GM21423 (cell line): ENCODE measurements around the gene ZNF143.
"Not testable (repeated sequence)": the region's sequence is repeated elsewhere in the genome, so short reads cannot be mapped to it uniquely, and the experiment has no call there.

Source experiments
- ATAC-seq: cut with Tn5 transposase; IDR thresholded peaks from one replicate; pipeline ENCODE4 v1.9.1; 2021; ENCODE audit warnings: mild to moderate bottlenecking, moderate library complexity; ENCODE audit not compliant: unreplicated experiment

The ZNF143 gene

GRCh38 chr11:9460322-9461062 is at the start of gene ZNF143:
TSS of gene ZNF143 (plus strand) at chr11:9461012. CDS start at chr11:9471309, 10,297 bp downstream.
- peak; percentile 85 for ATAC-seq

DNA sequence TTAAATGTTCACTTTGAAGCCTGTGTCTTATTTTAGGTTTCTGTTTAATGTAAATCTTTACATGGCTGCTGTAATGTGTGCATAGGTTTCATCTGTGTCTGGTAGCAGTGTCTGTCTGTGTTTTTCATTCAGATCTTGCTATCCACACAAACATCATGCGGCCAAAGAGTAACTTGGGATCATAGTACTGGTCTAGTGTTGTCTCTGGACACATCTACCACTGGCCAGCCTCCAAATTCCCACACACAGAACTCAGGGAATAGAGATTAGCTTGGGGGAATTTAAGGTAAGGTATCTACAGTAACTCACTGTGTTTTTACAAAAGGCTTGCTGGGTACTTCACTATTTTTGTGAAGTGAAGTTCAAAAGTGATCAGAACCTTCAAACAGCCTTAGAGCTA is 32.1 kb upstream of the ZNF143 start:
- no peak for ATAC-seq

- no peak for ATAC-seq
These were observed 22.2 kb upstream of the ZNF143 start for GRCh38 chr11:9438611-9439010.

DNA sequence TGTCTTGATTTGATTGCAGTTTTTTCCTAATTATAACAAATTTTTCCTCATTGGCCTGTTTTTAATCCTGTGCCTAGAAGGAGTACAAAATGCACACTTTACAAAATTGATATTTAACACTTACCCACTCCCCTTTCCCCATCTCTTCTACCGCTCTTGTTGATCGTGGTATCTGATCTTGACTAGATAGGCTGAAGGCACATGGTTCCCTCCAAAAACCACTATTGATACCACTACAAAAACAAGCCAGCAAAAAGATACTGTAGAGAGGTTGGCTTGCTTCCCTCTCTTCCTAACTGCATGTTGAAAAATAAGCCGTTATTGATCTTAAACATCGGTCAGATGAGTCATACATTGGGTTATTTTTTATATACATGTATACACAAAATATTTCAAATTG is 14.6 kb upstream of the ZNF143 start:
- ATAC-seq = no peak

DNA sequence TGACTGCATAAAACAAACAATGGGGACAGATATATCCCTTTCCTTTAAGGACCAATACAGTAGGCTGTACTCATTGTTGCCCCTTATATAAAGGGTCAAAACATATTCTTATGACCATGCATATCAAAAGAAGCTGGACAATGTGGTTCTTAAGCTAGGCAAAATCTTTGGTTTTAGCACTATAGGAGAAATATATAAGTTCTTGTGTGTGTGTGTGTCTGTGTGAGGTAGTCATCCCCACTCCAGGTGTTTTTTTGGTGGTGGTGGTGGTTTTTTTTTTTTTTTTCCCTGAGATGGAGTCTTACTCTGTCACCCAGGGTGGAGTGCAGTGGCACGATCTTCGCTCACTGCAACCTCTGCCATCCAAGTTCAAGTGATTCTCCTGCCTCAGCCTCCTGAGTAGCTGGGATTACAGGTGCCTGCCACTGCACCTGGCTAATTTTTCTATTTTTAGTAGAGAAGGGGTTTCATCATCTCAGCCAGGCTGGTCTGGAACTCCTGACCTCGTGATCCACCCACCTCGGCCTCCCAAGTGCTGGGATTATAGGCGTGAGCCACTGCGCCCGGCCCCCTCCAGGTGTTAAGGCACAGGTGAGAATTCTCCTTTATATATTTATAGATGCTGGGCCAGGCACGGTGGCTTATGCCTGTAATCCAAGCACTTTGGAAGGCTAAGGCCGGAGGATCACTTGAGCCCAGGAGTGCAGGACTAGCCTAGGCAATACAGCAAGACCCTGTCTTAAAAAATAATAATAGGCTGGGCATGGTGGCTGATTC is 12.0 kb upstream of the ZNF143 start:
- ATAC-seq = no peak

GRCh38 chr11:9452023-9452422 is 8.8 kb upstream of the ZNF143 start:
- ATAC-seq = not testable (repeated sequence)

GRCh38 chr11:9455722-9456121 is 5.1 kb upstream of the ZNF143 start:
- no peak for ATAC-seq

- no peak for ATAC-seq
These were observed 1.0 kb upstream of the ZNF143 start for GRCh38 chr11:9459667-9460321.

- ATAC-seq = peak; percentile 47
These were observed 399 bp downstream of the ZNF143 start for GRCh38 chr11:9461063-9461759.

DNA sequence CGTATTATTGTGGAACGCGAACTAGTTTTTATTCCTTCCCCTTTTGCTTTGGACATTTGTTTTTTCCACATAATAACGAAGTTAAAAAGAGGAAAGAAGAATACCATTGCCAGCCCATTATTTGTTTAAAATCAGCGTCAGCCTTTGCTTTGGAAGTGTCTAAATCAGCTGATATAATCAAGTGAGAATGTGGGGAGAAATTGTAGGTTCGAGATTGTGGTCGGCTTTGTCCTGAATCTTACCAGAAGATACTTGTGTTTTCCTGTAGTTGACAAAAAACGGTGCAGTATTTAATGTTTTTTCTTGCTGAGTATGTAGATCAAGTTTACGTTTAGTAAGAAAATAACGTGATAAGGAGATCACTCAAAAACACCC is 935 bp downstream of the ZNF143 start:
- no peak for ATAC-seq

DNA sequence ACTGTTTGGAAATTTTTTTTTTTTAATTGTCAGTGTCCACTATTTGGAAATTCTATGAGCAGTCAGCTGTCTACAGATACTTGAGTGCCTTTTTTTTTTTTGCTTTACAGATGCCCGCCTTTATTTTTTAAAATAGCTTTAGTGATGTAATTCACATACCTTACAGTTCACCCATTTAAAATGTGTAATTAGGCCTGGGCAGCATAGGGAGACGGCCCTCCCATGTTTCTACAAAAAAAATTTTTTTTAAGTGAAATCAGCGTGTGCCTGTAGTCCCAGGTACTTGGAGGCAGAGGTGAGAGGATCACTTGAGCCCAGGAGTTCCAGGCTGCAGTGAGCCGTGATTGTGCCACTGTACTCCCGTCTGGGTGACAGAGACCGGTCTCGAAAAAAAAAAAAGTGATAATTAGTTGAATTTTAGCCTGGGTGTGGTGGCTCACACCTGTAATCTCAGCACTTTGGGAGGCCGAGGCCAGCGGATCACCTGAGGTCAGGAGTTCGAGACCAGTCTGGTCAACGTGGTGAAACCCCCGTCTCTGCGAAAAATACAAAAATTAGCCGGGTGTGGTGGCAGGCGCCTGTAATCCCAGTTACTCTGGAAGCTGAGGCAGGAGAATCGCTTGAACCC is 1.5 kb downstream of the ZNF143 start:
- no peak for ATAC-seq

DNA sequence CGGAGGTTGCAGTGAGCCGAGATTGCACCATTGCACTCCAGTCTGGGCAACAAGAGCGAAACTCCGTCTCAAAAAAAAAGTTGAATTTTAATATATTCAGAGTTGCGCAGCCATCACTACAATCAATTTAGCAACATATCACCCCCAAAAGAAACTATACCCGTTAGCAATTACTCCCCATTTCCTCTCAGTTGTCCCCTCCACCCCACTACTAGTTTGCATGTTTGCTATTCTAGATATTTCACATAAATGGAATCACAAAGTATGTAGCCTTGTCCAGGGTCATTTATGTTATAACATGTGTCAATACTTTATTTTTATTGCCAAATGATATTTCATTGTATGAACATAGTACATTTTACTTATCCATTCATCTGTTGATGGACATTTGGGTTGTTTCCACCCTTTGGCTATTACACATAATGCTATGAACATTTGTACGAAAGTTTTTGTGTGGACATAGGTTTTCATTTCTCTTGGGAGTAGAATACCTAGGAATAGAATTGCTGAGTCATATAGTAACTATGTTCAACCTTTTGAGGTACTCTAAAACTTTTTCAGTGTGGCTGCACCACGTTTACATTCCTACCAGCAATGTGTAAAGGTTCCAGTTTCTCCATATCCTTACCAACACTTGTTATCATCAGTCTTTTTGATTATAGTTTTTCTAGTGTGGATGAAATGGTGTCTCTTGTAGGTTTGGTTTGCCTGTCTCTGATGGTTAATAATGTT is 2.2 kb downstream of the ZNF143 start:
- no peak for ATAC-seq

GRCh38 chr11:9470765-9471164 is 10.0 kb downstream of the ZNF143 start:
- no peak for ATAC-seq

- ATAC-seq = no peak
These were observed 12.6 kb downstream of the ZNF143 start for GRCh38 chr11:9473408-9473807.

GRCh38 chr11:9479899-9480298 is 19.1 kb downstream of the ZNF143 start:
- ATAC-seq = no peak

DNA sequence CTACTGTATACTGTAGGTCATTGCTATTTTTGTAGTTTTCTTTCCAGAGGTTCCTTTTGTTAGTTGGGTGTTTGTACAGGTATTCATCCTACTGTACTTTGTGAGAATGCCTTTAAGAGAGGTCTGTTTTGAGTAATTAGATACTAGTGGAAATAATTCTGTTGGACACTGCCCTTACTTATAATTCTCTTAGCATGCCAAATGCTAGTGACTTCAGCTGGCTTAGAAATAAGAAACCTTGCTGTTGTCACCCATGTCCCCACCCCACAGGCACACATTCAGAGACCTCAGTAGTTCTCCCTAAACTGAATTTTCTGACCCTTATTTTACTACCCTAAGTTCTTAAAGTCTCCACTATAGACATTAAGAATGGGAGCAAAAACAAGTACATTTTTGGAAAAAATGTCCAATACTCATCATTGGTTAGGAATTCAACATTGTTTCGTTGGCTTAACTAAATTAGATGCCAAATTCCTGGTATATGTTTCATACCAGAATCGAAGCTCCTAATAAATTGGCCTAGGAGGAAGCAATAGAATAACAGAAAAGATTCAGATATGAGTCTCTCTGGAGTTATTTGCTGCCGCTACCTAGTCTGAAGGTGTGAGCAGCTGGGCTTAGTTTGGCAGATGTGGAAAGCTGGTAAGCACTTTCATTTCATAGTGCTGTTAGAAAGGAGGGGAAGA is 28.4 kb downstream of the ZNF143 start:
- ATAC-seq = no peak

DNA sequence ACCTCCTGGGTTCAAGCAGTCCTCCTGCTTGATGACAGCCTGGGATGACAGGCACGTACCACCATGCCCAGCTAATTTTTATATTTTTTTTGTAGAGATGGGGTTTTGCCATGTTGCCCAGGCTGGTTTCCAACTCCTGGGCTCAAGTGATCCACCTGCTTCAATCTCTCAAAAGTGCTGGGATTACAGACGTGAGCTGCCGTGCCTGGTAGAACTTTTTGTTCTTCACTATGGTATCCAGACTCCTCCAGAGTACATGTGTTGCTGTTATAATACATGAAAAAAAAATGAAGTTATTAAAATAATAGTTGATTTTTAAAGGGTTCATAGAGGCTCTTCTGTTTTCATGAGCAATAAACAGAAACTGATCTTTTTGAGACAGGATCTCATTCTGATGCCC is 29.6 kb downstream of the ZNF143 start:
- no peak for ATAC-seq

DNA sequence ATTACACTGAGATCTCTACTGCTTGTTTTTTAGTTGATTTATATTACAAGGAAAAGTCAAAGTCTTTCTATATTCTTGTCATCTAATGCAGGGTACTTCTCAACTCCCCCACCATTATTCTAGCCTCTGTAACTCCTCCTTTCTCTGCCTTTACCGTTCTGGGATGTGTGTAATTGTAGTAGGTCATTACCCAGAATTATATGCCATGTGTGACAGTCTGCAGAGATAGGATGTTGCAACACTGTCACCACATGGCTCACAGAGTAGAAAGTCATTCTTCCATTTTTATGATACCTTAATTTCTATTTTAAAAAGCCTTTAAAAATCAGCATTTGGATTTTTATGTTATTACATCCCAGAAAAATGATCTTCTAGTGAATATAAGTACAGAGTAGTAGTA is 32.7 kb downstream of the ZNF143 start:
- ATAC-seq = no peak

GRCh38 chr11:9494316-9494715 is 33.5 kb downstream of the ZNF143 start:
- no peak for ATAC-seq
